HCT116 (cell line): Measurements from ENCODE around the gene NR6A1. TPM values are rescaled to one million over a fixed set of nuclear protein-coding genes. Genes with fewer than 3 reads are reported as not detected.

Experiments
- ATAC-seq: fragments of 200-7000 bp; cut with Tn5 transposase; 2 replicates; pipeline ENCODE4 v1.9.1; 2020; ENCODE audit warnings: mild to moderate bottlenecking, moderate library complexity
- BruUV-seq: library from RNA; stranded (reverse); fragments of 400-500 nt; replicated peaks from 2 replicates; lab custom pipeline; 2021; lab: Mats Ljungman, UMichigan
- CTCF ChIA-PET: fragments of 300-600 bp; sonication (Branson Sonifier 250); formaldehyde crosslinking; loops from one replicate; lab custom pipeline; 2021; ENCODE audit warnings: antibody characterized with exemption; lab: Charles Lee
- POLR2A ChIA-PET: fragments of 300-600, 350-600 bp; sonication (Branson Sonifier 250); formaldehyde crosslinking; loops from one replicate; lab custom pipeline; 2021; ENCODE audit warnings: antibody characterized with exemption; lab: Charles Lee
- RAD21 ChIA-PET, 2 experiments: fragments of 300-600 bp; sonication (Branson Sonifier 250); formaldehyde crosslinking; loops; one replicate each; lab custom pipeline; 2023; ENCODE audit warnings: low total read pairs in 2 of 2; ENCODE audit not compliant: uncharacterized antibody in 2 of 2, unreplicated experiment in 2 of 2, low non-redundant PET in 1 of 2; lab: Charles Lee
- DNase-seq: peaks from one replicate; pipeline ENCODE4 v3.0.0-alpha.2; 2010; ENCODE audit warnings: low read depth, low spot score
- H2AFZ ChIP-seq: fragments of 200-600 bp; shearing (Covaris generic), sonication (generic); 2 replicates; pipeline ENCODE4 v1.6.1; 2017; ENCODE audit warnings: low read depth, mixed run types, mixed read lengths, antibody characterized with exemption, low read length; ENCODE audit not compliant: poor library complexity, severe bottlenecking
- H3K27ac ChIP-seq: 2 replicates; pipeline ENCODE4 v1.5.1; 2012; ENCODE audit warnings: low read depth, low read length
- H3K27me3 ChIP-seq: fragments of 200-600 bp; sonication (generic); 2 replicates; pipeline ENCODE4 v1.6.1; 2016; ENCODE audit warnings: mixed run types, low read length, mixed read lengths; ENCODE audit not compliant: insufficient read depth
- H3K36me3 ChIP-seq, 2 experiments: fragments of 200-500 bp in 1 of 2; fragments of 200-600 bp in 1 of 2; sonication (Bioruptor generic) in 1 of 2; sonication (generic) in 1 of 2; 2 replicates each; pipeline versions ENCODE4 v1.5.1 to v1.6.1; 2014 to 2016; ENCODE audit warnings: low read length in 2 of 2, inconsistent platforms in 1 of 2, mixed read lengths in 1 of 2, mixed run types in 1 of 2; ENCODE audit not compliant: insufficient read depth in 2 of 2, control insufficient read depth in 1 of 2
- H3K4me1 ChIP-seq, 2 experiments: fragments of 200-600 bp in 1 of 2; sonication (generic) in 1 of 2; 2 replicates each; pipeline versions ENCODE4 v1.5.1 to v1.6.1; 2012 to 2017; ENCODE audit warnings: low read length in 2 of 2, inconsistent platforms in 1 of 2, mild to moderate bottlenecking in 1 of 2, mixed read lengths in 1 of 2, mixed run types in 1 of 2, moderate library complexity in 1 of 2; ENCODE audit not compliant: insufficient read depth in 2 of 2, control insufficient read depth in 1 of 2
- H3K4me2 ChIP-seq: fragments of 200-600 bp; sonication (generic); 2 replicates; pipeline ENCODE4 v1.6.1; 2017; ENCODE audit warnings: mixed run types, low read length, mixed read lengths
- H3K4me3 ChIP-seq, 2 experiments: fragments of 200-600 bp in 1 of 2; sonication (generic) in 1 of 2; replicated peaks in 1 of 2; 2 replicates each; pipeline ENCODE4 v1.5.1; 2011 to 2016; ENCODE audit warnings: low read length in 2 of 2, control low read depth in 1 of 2, low read depth in 1 of 2, mild to moderate bottlenecking in 1 of 2, mixed read lengths in 1 of 2, mixed run types in 1 of 2
- H3K79me2 ChIP-seq: fragments of 200-600 bp; sonication (generic); 2 replicates; pipeline ENCODE4 v1.6.1; 2017; ENCODE audit warnings: mild to moderate bottlenecking, mixed run types, low read length, moderate library complexity, mixed read lengths; ENCODE audit not compliant: insufficient read depth
- H3K9ac ChIP-seq: fragments of 200-600 bp; sonication (generic); 2 replicates; pipeline ENCODE4 v1.6.1; 2016; ENCODE audit warnings: low read length, mixed read lengths
- H3K9me2 ChIP-seq: fragments of 200-600 bp; sonication (generic), shearing (Covaris generic); 2 replicates; pipeline ENCODE4 v1.6.1; 2017; ENCODE audit warnings: mixed run types, mild to moderate bottlenecking, moderate library complexity; ENCODE audit not compliant: insufficient read depth
- H3K9me3 ChIP-seq, 2 experiments: fragments of 200-500 bp in 1 of 2; fragments of 200-600 bp in 1 of 2; sonication (Bioruptor generic) in 1 of 2; sonication (generic) in 1 of 2; 2 replicates each; pipeline ENCODE4 v1.6.1; 2014 to 2017; ENCODE audit warnings: low read length in 2 of 2, mixed read lengths in 2 of 2, inconsistent platforms in 1 of 2, low read depth in 1 of 2, mild to moderate bottlenecking in 1 of 2, mixed run types in 1 of 2, moderate library complexity in 1 of 2; ENCODE audit not compliant: control insufficient read depth in 1 of 2, insufficient read depth in 1 of 2
- H4K20me1 ChIP-seq: fragments of 200-600 bp; sonication (generic), shearing (Covaris generic); 2 replicates; pipeline ENCODE4 v1.6.1; 2017; ENCODE audit warnings: mixed run types, mild to moderate bottlenecking, moderate library complexity; ENCODE audit not compliant: insufficient read depth
- ATF3 ChIP-seq: IDR thresholded peaks from 2 replicates; pipeline ENCODE4 v1.6.1; 2012
- CBX3 ChIP-seq: IDR thresholded peaks from 2 replicates; pipeline ENCODE4 v1.6.1; 2012; ENCODE audit warnings: low read depth
- CTCF ChIP-seq, 3 experiments: fragments of 200-600 bp in 1 of 3; sonication (generic) in 1 of 3; IDR thresholded peaks in 2 of 3; conservative IDR thresholded peaks in 1 of 3; 2 replicates each; pipeline ENCODE4 v1.5.1; 2012 to 2017; ENCODE audit warnings: low read depth in 2 of 3, low read length in 2 of 3, antibody characterized with exemption in 1 of 3, borderline replicate concordance in 1 of 3, control low read depth in 1 of 3, mild to moderate bottlenecking in 1 of 3, mixed read lengths in 1 of 3, mixed run types in 1 of 3, moderate library complexity in 1 of 3; ENCODE audit not compliant: insufficient read depth in 1 of 3
- ELF1 ChIP-seq: IDR thresholded peaks from 2 replicates; pipeline ENCODE4 v1.6.1; 2012; ENCODE audit warnings: low read depth, borderline replicate concordance
- EZH2 ChIP-seq: fragments of 200-600 bp; sonication (generic); IDR thresholded peaks from 2 replicates; pipeline ENCODE4 v1.6.1; 2017; ENCODE audit warnings: antibody characterized with exemption, mixed run types
- MAX ChIP-seq: IDR thresholded peaks from 2 replicates; pipeline ENCODE4 v1.6.1; 2012
- RAD21 ChIP-seq: IDR thresholded peaks from 2 replicates; pipeline ENCODE4 v1.6.1; 2012; ENCODE audit warnings: low read depth, mild to moderate bottlenecking
- SP1 ChIP-seq: IDR thresholded peaks from 2 replicates; pipeline ENCODE4 v1.6.1; 2012; ENCODE audit warnings: low read depth
- SRF ChIP-seq: IDR thresholded peaks from 2 replicates; pipeline ENCODE4 v1.6.1; 2012; ENCODE audit warnings: low read depth
- YY1 ChIP-seq: IDR thresholded peaks from 2 replicates; pipeline ENCODE4 v1.6.1; 2011; ENCODE audit warnings: low read length, low read depth, moderate library complexity, mild to moderate bottlenecking; ENCODE audit not compliant: insufficient replicate concordance; ENCODE audit errors: extremely low read depth
- intact Hi-C: fragments of 100-400 bp; cut with micrococcal nuclease; formaldehyde crosslinking; loops from 2 replicates; pipeline ENCODE4 v1.10.0; 2022
- total RNA-seq: library from RNA; stranded (reverse); gene quantifications from one replicate; pipeline ENCODE4 v1.2.1, GENCODE V29; 2021; ENCODE audit not compliant: unreplicated experiment

Gene NR6A1
- total RNA-seq, 1 experiment from 2014 or later, result 9.9 TPM

- no peaks in the 10 kb centered on the region for H3K27me3 ChIP-seq
- intact Hi-C loops, result no loop called here
- H3K4me3 ChIP-seq, result no peak overlapping the region
- H2AFZ ChIP-seq, result no peak overlapping the region
- peaks cover 32 to 67% of the 10 kb centered on the region in 2 experiments for H3K4me1 ChIP-seq
- ATAC-seq, result no peak
- CTCF ChIA-PET, result interaction anchor here (2.1 kb wide), 1 partner anchor 9 kb away, joined by 15 read pairs; no protein-coding TSS in a partner anchor
- no peak for DNase-seq
- TF ChIP-seq EZH2 (no peak), RAD21 (no peak), ATF3 (no peak), MAX (no peak), SP1 (no peak), YY1 (no peak), CBX3 (no peak), ELF1 (no peak), SRF (no peak), CTCF (IDR thresholded peaks at IDR 0.05 in 2 of 3, conservative IDR thresholded peaks at IDR 0.05 in 1 of 3; ENCODE audit: borderline replicate concordance in 1 of 3, insufficient read depth in 1 of 3, low read depth in 2 of 3, low read length in 2 of 3) (no peak)
- no peak overlapping the region for H3K9ac ChIP-seq
- no peaks in the 10 kb centered on the region for H3K9me3 ChIP-seq
- peak overlapping the region; percentile 2; the same call in 1 of the 2 replicates for H3K4me2 ChIP-seq
- no peak overlapping the region for H3K27ac ChIP-seq
- RAD21 ChIA-PET, result no interaction called here
- no peaks in the 10 kb centered on the region for H3K79me2 ChIP-seq
- H3K36me3 ChIP-seq, result no peaks in the 10 kb centered on the region
- H4K20me1 ChIP-seq, result no peaks in the 10 kb centered on the region
- POLR2A ChIA-PET, result no interaction called here
- no TSS peak for BruUV-seq
- H3K9me2 ChIP-seq, result no peaks in the 10 kb centered on the region
These were observed 144.8 kb downstream of the NR6A1 start for GRCh38 chr9:124626276-124626675.
